Type B pancreatic cell (in vitro differentiated cells): ENCODE measurements around the gene TTLL11. TPM values are rescaled to one million over a fixed set of nuclear protein-coding genes. Genes with fewer than 3 reads are reported as not detected.

Experiments
- DNase-seq: peaks from one replicate; pipeline ENCODE4 v3.0.0; 2021; ENCODE audit warnings: mixed read lengths; ENCODE audit not compliant: unreplicated experiment; ENCODE audit errors: extremely low spot score
- H3K27ac Mint-ChIP-seq: 2 replicates; pipeline ENCODE4 v1.8.0; 2021; ENCODE audit warnings: mild to moderate bottlenecking, mixed read lengths
- H3K27me3 Mint-ChIP-seq: 2 replicates; pipeline ENCODE4 v1.8.0; 2021; ENCODE audit warnings: mixed read lengths
- H3K36me3 Mint-ChIP-seq: 2 replicates; pipeline ENCODE4 v1.8.0; 2021; ENCODE audit warnings: mixed read lengths
- H3K4me1 Mint-ChIP-seq: one replicate; pipeline ENCODE4 v1.8.0; 2021; ENCODE audit warnings: mixed read lengths; ENCODE audit not compliant: unreplicated experiment
- H3K4me3 Mint-ChIP-seq: 2 replicates; pipeline ENCODE4 v1.8.0; 2021; ENCODE audit warnings: mild to moderate bottlenecking, mixed read lengths
- H3K9me3 Mint-ChIP-seq: 2 replicates; pipeline ENCODE4 v1.8.0; 2021; ENCODE audit warnings: mixed read lengths
- CTCF ChIP-seq: fragments of 200-600 bp; sonication (generic); conservative IDR thresholded peaks from 2 replicates; pipeline ENCODE4 v1.5.0; 2021; ENCODE audit warnings: antibody characterized with exemption, mild to moderate bottlenecking
- total RNA-seq: library from RNA; stranded (reverse); gene quantifications from 2 replicates; pipeline ENCODE4 v1.2.1, GENCODE V29; 2021; ENCODE audit warnings: low replicate concordance

The TTLL11 gene
- total RNA-seq, 1 donor from 2014 or later = 8.6 TPM

GRCh38 chr9:121831869-121832268 lies 261.2 kb downstream of the TTLL11 start:
- no peak for DNase-seq
- Mint-ChIP-seq H3K4me1 (peaks cover 10% of the 10 kb centered on the region), H3K36me3 (no peaks in the 10 kb centered on the region), H3K4me3 (no peak overlapping the region), H3K9me3 (no peaks in the 10 kb centered on the region), H3K27ac (no peak overlapping the region), H3K27me3 (peaks cover 3% of the 10 kb centered on the region)
- TF ChIP-seq CTCF = no peak

- Mint-ChIP-seq H3K27me3 (no peaks in the 10 kb centered on the region), H3K36me3 (no peaks in the 10 kb centered on the region), H3K27ac (no peak overlapping the region), H3K4me3 (no peak overlapping the region), H3K4me1 (peaks cover 10% of the 10 kb centered on the region), H3K9me3 (no peaks in the 10 kb centered on the region)
- peak; percentile 37 for DNase-seq
- TF ChIP-seq CTCF = no peak
These were observed 262.5 kb downstream of the TTLL11 start for GRCh38 chr9:121830441-121831140.

GRCh38 chr9:121827251-121827967 lies 265.7 kb downstream of the TTLL11 start:
- Mint-ChIP-seq H3K27ac (no peak overlapping the region), H3K4me1 (peaks cover 8% of the 10 kb centered on the region), H3K36me3 (no peaks in the 10 kb centered on the region), H3K9me3 (no peaks in the 10 kb centered on the region), H3K27me3 (no peaks in the 10 kb centered on the region), H3K4me3 (no peak overlapping the region)
- TF ChIP-seq CTCF = no peak
- DNase-seq = peak; percentile 57

GRCh38 chr9:121826711-121827110 lies 266.4 kb downstream of the TTLL11 start:
- Mint-ChIP-seq H3K4me3 (no peak overlapping the region), H3K27me3 (no peaks in the 10 kb centered on the region), H3K9me3 (no peaks in the 10 kb centered on the region), H3K27ac (no peak overlapping the region), H3K36me3 (no peaks in the 10 kb centered on the region), H3K4me1 (peaks cover 5% of the 10 kb centered on the region)
- DNase-seq = peak; percentile 58
- TF ChIP-seq CTCF = no peak

GRCh38 chr9:121825031-121825691 lies 267.9 kb downstream of the TTLL11 start:
- Mint-ChIP-seq H3K4me1 (peaks cover 8% of the 10 kb centered on the region), H3K27ac (no peak overlapping the region), H3K27me3 (no peaks in the 10 kb centered on the region), H3K4me3 (no peak overlapping the region), H3K9me3 (no peaks in the 10 kb centered on the region), H3K36me3 (no peaks in the 10 kb centered on the region)
- TF ChIP-seq CTCF = no peak
- DNase-seq = no peak
